Activated naive CD8-positive, alpha-beta T cell treated with anti-CD3 and anti-CD28 coated beads for 36 hours (primary cell): ENCODE measurements around the gene RPRD1B. TPM values are rescaled to one million over a fixed set of nuclear protein-coding genes. Genes with fewer than 3 reads are reported as not detected.

Experiments used
- DNase-seq: peaks from one replicate; pipeline ENCODE4 v3.0.0; 2021
- H3K27ac Mint-ChIP-seq: one replicate; pipeline ENCODE4 v1.8.0; 2022; ENCODE audit warnings: mild to moderate bottlenecking, moderate library complexity, mixed read lengths
- H3K27me3 Mint-ChIP-seq: one replicate; pipeline ENCODE4 v1.8.0; 2022; ENCODE audit warnings: mild to moderate bottlenecking, mixed read lengths
- H3K36me3 Mint-ChIP-seq: one replicate; pipeline ENCODE4 v1.8.0; 2021; ENCODE audit warnings: mild to moderate bottlenecking, mixed read lengths
- H3K4me1 Mint-ChIP-seq: one replicate; pipeline ENCODE4 v1.8.0; 2021; ENCODE audit warnings: mixed read lengths
- H3K4me3 Mint-ChIP-seq: one replicate; pipeline ENCODE4 v1.8.0; 2022; ENCODE audit warnings: mild to moderate bottlenecking, moderate library complexity, mixed read lengths
- H3K9me3 Mint-ChIP-seq: one replicate; pipeline ENCODE4 v1.8.0; 2022; ENCODE audit warnings: mixed read lengths
- total RNA-seq, 2 experiments: library from RNA; stranded (reverse); gene quantifications; one replicate each; pipeline ENCODE4 v1.2.3, GENCODE V29; 2021

RPRD1B gene
- total RNA-seq, 2 experiments from 2014 or later: 37.6 to 42.7 TPM

DNA sequence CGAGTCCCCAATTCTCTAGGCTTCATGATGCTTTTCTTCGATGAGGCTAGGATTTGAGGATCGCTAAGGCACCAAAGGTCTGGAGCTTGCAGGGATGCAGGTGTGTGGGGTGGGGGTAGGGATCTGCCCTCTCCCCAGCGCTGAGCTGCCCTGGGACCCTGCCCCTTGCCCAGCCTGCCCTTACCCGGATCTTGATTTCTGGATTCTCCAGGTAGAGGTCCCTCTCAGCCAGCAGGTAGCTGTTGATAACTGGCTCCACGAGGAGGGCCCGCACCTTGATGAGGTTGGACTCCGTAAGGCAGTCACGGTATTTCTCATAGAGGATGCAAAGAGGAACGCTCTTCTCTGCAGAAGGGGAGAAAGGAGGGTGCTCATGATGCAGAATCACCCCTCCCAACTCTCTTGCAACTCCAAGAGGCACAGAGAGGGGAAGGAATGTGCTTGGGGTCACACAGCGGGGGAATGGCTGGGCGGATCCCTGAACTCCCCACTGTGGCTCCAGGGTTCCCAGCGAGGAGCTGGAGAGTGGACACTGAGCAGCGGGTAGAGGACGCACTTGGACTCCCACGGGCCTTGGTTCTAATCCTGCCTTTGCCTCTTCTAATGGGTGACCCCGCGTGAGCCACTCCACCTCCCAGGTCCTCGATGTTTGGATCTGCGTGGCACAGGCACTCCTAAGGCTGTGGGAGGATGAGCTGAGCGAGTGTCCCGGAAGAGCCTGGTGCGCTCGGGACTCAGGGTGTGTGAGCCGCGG is 98.8 kb downstream of the RPRD1B start:
- Mint-ChIP-seq H3K36me3 (no peaks in the 10 kb centered on the region), H3K27ac (no peak overlapping the region), H3K4me3 (no peak overlapping the region), H3K9me3 (no peaks in the 10 kb centered on the region), H3K27me3 (peaks cover 4% of the 10 kb centered on the region), H3K4me1 (peaks cover 8% of the 10 kb centered on the region)
- no peak for DNase-seq

DNA sequence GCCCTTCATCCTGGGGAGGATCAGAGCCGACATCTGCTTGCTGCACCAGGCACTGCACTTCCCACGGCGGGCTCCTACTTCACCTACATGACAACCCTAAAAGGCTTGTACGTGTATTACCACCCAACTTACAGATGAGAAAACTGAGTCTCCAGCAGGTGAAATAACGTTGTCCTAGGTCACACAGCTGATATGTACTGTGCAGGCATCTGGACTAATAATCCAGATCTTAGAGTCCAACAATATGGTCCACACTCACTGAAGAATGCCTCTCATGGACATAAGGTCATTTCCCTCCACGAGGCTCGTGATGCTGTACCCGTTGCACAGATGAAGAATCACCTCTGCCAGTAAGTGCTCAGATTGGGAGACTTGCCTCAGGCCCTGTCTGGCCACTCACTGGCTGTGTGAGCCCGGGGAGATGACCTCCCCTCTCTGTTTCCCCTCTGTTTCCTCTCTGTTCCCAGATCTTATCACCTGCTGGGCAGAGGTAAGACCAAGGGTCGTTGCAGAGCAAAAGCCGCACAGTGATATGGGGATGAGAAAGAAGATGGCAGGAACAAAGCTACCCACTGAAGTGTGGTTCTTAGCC is 99.5 kb downstream of the RPRD1B start:
- H3K9me3 Mint-ChIP-seq: no peaks in the 10 kb centered on the region
- no peak overlapping the region for H3K4me3 Mint-ChIP-seq
- H3K27me3 Mint-ChIP-seq: peaks cover 4% of the 10 kb centered on the region
- peaks cover 8% of the 10 kb centered on the region for H3K4me1 Mint-ChIP-seq
- no peaks in the 10 kb centered on the region for H3K36me3 Mint-ChIP-seq
- H3K27ac Mint-ChIP-seq: no peak overlapping the region
- no peak for DNase-seq

DNA sequence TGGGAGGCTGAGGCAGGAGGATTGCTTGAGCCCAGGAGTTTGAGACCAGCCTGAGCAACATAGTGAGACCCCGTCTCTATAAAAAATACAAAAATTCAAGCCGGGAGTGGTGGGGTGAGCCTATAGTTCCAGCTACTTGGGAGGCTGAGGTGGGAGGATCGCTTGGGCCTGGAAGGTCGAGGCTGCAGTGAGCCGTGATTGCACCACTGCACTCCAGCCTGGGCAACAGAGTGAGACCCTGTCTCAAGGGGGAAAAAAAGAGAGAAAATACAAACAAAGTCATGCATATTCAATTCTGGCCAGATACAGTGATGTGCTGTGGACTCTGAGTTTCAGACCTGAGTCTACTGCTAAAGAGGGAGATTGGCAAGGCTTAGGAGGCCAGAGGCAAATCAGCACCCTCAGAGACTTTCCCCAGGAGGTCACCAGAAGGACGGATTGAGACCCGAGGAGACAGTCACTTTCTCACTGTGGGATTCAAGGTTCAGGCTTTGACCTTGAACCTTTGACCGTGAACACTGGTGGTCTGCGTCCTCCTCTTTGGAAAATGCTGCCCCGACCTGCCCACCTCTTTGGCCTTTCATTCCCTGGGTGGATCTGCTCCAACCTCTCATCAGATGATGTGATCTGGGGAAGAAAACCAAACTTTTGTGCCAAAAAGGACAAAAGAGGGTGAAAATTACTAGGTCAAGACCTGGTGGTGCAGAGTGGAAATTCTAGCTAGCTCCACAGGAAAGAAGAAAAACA is 100.3 kb downstream of the RPRD1B start:
- Mint-ChIP-seq H3K4me1 (peaks cover 8% of the 10 kb centered on the region), H3K4me3 (no peak overlapping the region), H3K36me3 (no peaks in the 10 kb centered on the region), H3K27ac (no peak overlapping the region), H3K9me3 (no peaks in the 10 kb centered on the region), H3K27me3 (peaks cover 4% of the 10 kb centered on the region)
- no peak for DNase-seq

DNA sequence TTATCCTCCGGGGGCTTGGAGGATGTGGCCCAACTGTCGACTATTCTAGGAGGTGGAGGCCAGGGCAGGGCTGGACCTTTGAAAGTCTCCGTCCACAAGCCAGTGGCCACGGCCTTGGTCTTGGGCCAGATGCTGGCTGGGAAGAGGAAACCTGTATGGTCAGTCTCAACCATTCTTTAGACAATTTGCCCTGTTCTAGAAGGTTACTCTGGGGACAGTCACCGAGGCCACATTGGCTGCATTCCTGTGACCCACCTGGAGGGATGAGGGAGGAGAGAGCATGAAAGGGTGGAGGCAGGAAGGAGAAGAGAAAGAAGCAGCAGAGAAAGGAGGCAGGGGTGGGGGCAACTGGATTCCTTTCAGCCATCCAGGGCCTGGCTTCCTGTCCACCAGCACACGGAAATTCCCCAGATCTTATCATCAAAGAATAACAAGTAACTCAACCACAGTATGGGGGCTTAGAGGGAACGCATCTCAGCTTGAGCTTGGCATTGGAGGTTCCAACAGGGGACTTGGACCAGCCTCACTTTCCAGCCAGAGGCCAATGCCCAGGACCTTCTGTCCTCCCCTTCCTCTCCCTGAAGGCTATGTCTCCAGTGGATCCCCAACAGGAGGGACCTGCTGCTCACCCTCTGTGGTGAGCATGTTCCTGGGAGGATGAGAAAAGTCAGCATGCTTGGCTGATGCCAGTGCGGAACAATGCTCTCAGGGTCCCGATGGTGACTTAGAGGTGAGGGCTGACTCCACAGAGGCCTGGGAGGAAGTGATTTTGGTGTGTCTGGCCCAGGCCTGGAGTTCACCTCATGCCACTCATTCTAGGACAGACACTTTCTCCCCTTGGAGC is 101.1 kb downstream of the RPRD1B start:
- Mint-ChIP-seq H3K27me3 (peaks cover 4% of the 10 kb centered on the region), H3K9me3 (no peaks in the 10 kb centered on the region), H3K27ac (no peak overlapping the region), H3K4me3 (no peak overlapping the region), H3K4me1 (peaks cover 8% of the 10 kb centered on the region), H3K36me3 (no peaks in the 10 kb centered on the region)
- no peak for DNase-seq

DNA sequence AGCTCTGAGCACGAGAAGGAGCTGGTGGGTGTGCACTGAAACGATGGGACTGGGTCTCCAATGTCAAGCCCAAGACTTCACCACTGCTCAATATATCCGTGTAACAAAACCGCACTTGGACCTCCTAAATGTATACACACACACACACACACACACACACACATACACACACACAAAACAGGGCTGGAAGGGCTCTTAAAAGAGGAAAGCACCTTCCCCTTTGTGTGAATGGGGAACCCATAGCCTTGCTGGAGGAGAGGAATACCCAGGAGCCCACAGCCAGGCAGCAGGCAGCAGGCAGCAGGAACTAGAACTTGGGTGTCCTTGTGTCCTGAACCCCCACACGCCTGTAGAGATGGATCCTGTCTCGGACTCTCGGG is 101.7 kb downstream of the RPRD1B start:
- no peak overlapping the region for H3K27ac Mint-ChIP-seq
- peaks cover 4% of the 10 kb centered on the region for H3K27me3 Mint-ChIP-seq
- H3K36me3 Mint-ChIP-seq: no peaks in the 10 kb centered on the region
- no peak for DNase-seq
- peaks cover 8% of the 10 kb centered on the region for H3K4me1 Mint-ChIP-seq
- no peak overlapping the region for H3K4me3 Mint-ChIP-seq
- H3K9me3 Mint-ChIP-seq: no peaks in the 10 kb centered on the region

DNA sequence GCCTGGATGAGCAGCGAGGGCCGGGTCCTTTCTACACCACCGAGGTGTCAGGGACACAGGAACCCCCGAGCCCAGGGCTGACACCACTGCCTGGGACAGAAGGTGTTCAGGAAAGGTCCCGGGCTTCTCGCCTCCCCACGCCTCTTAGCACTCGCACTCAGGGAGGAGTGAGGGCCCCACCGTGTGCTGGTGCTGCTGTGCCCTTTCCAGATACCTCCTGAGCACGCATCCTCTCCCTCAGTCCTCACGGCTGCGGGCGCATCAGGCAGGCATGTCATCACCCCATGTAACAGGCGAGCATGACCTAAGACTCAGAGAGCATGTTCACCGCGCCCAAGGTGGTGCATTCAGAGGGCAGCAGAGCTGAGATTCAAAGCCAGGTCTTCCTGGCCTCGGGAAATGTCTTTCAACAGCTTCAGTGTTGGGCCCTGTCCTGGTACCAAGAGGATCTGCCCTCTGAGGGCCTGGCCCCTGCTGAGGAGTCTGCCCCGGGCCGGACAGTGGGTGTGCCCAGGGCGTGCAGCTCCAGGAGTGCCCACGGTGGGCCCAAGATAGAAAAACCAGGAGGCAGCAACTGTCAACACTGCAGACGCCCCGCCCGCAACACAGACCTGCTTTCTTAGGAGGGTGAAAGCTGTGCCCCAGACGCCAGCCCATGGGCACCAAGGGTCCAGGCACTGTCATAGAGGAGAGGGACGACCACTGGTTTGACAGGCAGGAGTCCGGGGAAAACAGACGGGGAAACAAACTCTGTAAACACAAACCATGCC is 102.3 kb downstream of the RPRD1B start:
- no peak for DNase-seq

DNA sequence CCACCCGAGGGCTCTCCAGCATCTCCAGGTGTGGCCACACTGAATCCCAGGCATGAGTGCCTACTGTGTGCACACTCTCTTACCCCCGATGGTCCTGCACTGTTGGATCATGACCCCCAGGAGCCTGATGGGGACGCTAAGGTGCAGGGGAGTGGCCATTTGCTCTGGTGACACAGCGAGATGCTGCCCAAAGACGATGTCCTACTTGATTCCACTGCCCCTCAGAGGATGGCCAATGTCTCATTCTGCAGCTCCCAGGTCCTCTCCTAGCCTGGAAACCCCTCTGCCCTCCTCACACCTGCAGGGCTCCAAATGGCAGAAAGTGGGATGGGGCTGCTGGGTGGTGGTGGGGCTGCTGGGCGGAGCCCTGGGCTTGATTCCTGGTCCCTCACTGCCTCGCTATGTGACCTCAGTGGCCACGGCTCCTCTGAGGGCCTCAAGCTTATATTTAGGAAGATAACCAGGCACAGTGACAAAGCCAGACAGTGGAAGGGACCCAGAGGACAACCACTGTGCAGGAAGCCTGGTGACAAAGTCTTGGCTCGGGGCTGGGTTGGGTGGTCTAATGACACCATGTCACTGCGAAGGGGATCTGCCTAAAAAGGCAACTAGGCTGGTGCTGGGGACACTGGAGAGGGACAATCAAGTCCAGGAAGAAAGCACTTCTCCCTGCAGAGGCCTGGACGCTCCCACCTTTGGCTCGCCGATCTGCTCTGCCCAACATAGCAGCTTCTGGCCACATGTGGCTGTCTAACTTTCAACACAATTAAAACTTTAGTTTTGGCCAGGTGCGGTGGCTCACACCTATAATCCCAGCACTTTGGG is 103.1 kb downstream of the RPRD1B start:
- Mint-ChIP-seq H3K27me3 (peaks cover 4% of the 10 kb centered on the region), H3K4me1 (peaks cover 8% of the 10 kb centered on the region), H3K27ac (no peak overlapping the region), H3K36me3 (no peaks in the 10 kb centered on the region), H3K4me3 (no peak overlapping the region), H3K9me3 (no peaks in the 10 kb centered on the region)
- no peak for DNase-seq

More for the DNA sequence above, 102.3 kb downstream of the RPRD1B start:
- Mint-ChIP-seq H3K9me3 (no peaks in the 10 kb centered on the region), H3K27ac (no peak overlapping the region), H3K36me3 (no peaks in the 10 kb centered on the region), H3K4me1 (peaks cover 8% of the 10 kb centered on the region), H3K27me3 (peaks cover 4% of the 10 kb centered on the region), H3K4me3 (no peak overlapping the region)

DNA sequence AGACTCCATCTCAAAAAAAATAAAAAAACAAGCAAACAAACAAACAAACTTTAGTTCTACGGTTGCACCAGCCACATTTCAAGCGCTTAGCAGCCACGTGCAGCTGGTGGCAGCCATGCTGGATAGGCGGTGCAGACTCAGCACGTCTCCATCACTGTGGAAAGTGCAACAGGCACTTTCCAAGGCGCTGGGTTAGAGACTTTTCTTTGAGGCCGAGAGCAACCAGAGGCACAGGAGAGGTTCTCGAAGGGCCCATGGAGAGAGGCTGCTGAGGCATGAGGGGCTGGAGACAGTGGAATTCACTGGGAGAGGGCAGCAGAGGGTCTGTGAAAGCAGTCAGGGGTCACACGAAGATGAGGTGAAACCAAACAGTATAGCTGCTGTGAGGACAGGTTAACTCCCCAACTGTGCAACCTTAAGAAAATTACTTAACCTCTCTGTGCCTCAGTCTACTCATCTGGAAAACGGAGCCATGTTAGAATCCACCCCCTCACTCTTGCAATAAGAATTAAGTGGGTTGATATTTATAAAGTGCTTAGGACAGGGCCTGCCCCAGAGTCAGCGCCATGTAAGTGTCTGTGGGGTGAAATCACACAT is 104.0 kb downstream of the RPRD1B start:
- no peak overlapping the region for H3K27ac Mint-ChIP-seq
- peaks cover 8% of the 10 kb centered on the region for H3K4me1 Mint-ChIP-seq
- H3K27me3 Mint-ChIP-seq: peaks cover 4% of the 10 kb centered on the region

DNA sequence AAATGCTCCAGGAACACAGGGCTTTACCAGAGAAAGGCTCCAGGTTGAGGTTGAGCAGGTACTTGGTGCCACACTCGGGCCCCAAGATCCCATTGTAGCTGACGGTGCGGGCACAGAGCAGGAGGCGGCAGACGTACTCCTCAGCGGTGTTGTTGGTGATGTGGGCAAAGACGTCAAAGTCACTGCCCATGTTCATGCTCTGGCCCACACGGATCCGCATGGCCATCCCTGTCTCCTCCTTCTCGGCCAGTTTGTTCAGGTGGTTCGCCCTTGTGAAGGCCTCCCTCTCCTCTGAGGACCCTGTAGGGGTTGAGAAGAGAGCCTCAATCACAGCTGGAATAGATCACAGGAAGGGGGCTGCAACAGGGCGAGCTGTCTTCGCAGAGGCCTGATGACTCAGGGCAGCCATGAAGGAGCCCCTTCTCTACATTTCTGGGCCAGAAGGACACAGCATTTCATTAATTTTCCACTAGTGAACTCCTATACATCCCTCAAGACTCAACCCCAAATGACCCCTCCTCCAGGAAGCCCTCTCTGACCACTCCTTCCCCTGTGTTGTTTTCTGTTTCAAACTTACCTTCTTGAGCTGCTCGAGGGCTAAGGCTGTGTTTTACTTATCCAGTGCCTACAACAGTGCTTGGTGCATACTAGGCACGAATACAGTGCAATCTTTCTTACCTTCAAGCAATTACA is 104.7 kb downstream of the RPRD1B start:
- no peaks in the 10 kb centered on the region for H3K9me3 Mint-ChIP-seq
- no peak overlapping the region for H3K4me3 Mint-ChIP-seq
- no peaks in the 10 kb centered on the region for H3K36me3 Mint-ChIP-seq

More for the DNA sequence above, 104.0 kb downstream of the RPRD1B start:
- H3K9me3 Mint-ChIP-seq: no peaks in the 10 kb centered on the region
- no peak overlapping the region for H3K4me3 Mint-ChIP-seq
- H3K36me3 Mint-ChIP-seq: no peaks in the 10 kb centered on the region
- no peak for DNase-seq

DNA sequence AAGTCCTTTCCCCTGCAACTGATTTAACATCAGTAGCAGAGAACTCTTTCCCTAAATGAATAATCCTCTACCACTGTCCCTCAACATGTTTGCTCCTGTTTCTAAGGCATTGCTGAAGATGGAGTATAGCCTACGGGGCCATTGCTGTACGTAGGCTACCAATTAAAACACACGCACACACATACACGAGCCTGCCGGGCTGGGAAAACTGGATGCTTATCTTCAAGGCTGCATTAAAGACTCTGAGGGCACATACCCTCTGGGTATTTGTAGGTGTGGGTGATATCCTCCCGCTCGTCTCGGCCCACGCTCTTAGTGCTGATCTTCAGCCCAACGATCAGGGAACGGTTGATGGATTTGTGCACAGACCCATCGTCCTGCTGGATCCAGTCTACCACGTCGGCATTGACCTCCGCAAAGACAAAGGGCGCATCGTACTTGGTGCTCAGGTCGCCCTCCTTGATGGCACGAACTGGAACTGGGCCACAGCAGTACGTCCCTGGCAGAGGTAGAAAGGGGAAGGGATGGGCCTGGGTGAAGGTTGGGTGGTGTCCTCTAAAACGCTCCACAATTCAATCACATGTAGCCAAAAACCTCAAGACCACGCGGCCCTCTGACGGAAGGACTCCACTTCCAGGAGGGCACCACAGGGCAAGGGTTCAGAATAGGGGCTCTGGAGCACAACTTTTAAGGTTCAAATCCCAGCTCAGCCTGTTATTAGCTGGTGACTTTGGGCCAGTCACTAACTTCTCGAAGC is 105.8 kb downstream of the RPRD1B start:
- no peak for DNase-seq
- Mint-ChIP-seq H3K27me3 (peaks cover 3% of the 10 kb centered on the region), H3K36me3 (no peaks in the 10 kb centered on the region), H3K27ac (no peak overlapping the region), H3K4me1 (peaks cover 6% of the 10 kb centered on the region), H3K4me3 (no peak overlapping the region), H3K9me3 (no peaks in the 10 kb centered on the region)

More for the DNA sequence above, 104.7 kb downstream of the RPRD1B start:
- Mint-ChIP-seq H3K27ac (no peak overlapping the region), H3K27me3 (peaks cover 4% of the 10 kb centered on the region), H3K4me1 (peaks cover 8% of the 10 kb centered on the region)
- no peak for DNase-seq

DNA sequence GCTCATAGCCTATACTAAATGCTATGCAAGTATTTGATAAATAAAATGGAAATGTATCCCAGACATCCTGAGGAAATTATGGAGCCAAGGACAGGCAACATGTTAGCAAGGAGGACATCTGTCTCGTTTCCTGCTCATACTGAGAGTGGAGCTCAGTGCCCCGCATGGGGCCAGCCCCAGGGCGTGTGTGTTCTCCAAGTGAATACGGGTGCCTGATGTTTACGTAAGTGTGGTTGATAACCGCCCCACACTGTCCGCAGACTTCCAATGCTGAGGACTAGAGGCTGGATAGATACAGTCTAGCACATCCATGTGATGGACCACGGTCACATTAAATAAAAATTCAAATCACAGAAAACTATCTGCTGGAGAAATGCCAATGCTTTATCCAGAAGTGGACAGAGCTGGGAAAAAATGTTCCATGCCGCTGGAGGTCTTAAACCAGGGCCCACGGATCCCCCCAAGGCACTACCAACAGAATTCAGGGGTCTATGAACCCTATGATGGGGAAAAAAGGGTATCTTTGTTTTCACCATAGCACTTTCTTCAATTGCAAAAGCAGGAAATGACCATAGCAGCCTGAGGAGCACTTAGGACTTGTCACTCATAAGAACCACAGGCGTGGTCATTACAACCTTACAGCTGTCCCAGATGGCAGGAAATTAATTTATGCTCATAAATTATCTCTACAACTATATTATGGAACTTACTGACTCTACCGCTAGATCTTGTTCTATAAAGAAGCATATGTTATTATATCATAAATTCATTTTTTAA is 106.6 kb downstream of the RPRD1B start:
- no peak for DNase-seq
- Mint-ChIP-seq H3K27me3 (no peaks in the 10 kb centered on the region), H3K4me3 (no peak overlapping the region), H3K4me1 (no peaks in the 10 kb centered on the region), H3K27ac (no peak overlapping the region), H3K36me3 (no peaks in the 10 kb centered on the region), H3K9me3 (no peaks in the 10 kb centered on the region)
